ENCODE measurements around the gene POLR3GL.
"Not testable (repeated sequence)": the region's sequence is repeated elsewhere in the genome, so short reads cannot be mapped to it uniquely, and the experiment has no call there.

The POLR3GL gene

GRCh38 chr1:146021622-146022402, 57.3 kb downstream of the POLR3GL start, which contains the start of gene HJV:
TSS of gene HJV (minus strand) at chr1:146021735. CDS start at chr1:146020231, 1,504 bp downstream.
- FAIRE-seq, result no peak

- FAIRE-seq, result no peak
Observed at GRCh38 chr1:146022403-146023127, 58.1 kb downstream of the POLR3GL start.

- not testable (repeated sequence) for FAIRE-seq
Observed at GRCh38 chr1:146025787-146026495, 61.5 kb downstream of the POLR3GL start.

GRCh38 chr1:146026650-146027049, 62.2 kb downstream of the POLR3GL start:
- not testable (repeated sequence) for FAIRE-seq
